ENCODE data around the gene TSPAN3. TPM values are rescaled to one million over a fixed set of nuclear protein-coding genes. Genes with fewer than 3 reads are reported as not detected.

TSPAN3 gene
- total RNA-seq, 1 donor from 2014 or later: 223 TPM

GRCh38 chr15:77027111-77027696 is 43.7 kb downstream of the TSPAN3 start:
- no peak for DNase-seq (ENCODE audit: low read depth)
- Histone ChIP-seq H3K9me3 (ENCODE audit: insufficient read depth, low read depth, low read length) (no peaks in the 10 kb centered on the region), H3K79me2 (ENCODE audit: insufficient read depth, low read length) (no peaks in the 10 kb centered on the region), H3K27me3 (ENCODE audit: insufficient read depth, low read length) (no peaks in the 10 kb centered on the region), H4K20me1 (ENCODE audit: insufficient read depth, low read length) (no peaks in the 10 kb centered on the region), H3K4me1 (ENCODE audit: insufficient read depth, low read length) (peaks cover 7% of the 10 kb centered on the region), H2AFZ (ENCODE audit: low read depth, low read length) (no peak overlapping the region), H3K4me2 (ENCODE audit: low read length) (no peak overlapping the region), H3K4me3 (ENCODE audit: insufficient read depth, low read depth, low read length) (no peak overlapping the region), H3K9ac (ENCODE audit: low read length) (no peak overlapping the region), H3K36me3 (ENCODE audit: insufficient read depth, low read length) (no peaks in the 10 kb centered on the region), H3K27ac (ENCODE audit: low read depth, low read length) (no peak overlapping the region)
- Mint-ChIP-seq H3K27ac (ENCODE audit: unreplicated experiment) (no peak overlapping the region), H3K36me3 (ENCODE audit: low read depth, unreplicated experiment) (no peaks in the 10 kb centered on the region), H3K4me1 (ENCODE audit: low read depth, unreplicated experiment) (peaks cover 2% of the 10 kb centered on the region), H3K27me3 (ENCODE audit: low read depth, unreplicated experiment) (peaks cover 21% of the 10 kb centered on the region), H3K4me3 (ENCODE audit: unreplicated experiment) (peak overlapping the region; percentile 54), H3K9me3 (ENCODE audit: unreplicated experiment) (no peaks in the 10 kb centered on the region)
- no peak for TF ChIP-seq EZH2 (IDR thresholded peaks at IDR 0.05; ENCODE audit: insufficient read depth, low read length)
- no peak for TF ChIP-seq CTCF (IDR thresholded peaks at IDR 0.05; ENCODE audit: insufficient read depth, low read depth, low read length)
- no peak for FAIRE-seq

- TF ChIP-seq EZH2 (IDR thresholded peaks at IDR 0.05; ENCODE audit: insufficient read depth, low read length) (no peak), CTCF (IDR thresholded peaks at IDR 0.05; ENCODE audit: insufficient read depth, low read depth, low read length) (no peak)
- Histone ChIP-seq H3K27ac (ENCODE audit: low read depth, low read length) (no peak overlapping the region), H3K27me3 (ENCODE audit: insufficient read depth, low read length) (no peaks in the 10 kb centered on the region), H3K79me2 (ENCODE audit: insufficient read depth, low read length) (no peaks in the 10 kb centered on the region), H4K20me1 (ENCODE audit: insufficient read depth, low read length) (no peaks in the 10 kb centered on the region), H3K4me3 (ENCODE audit: insufficient read depth, low read depth, low read length) (no peak overlapping the region), H3K4me2 (ENCODE audit: low read length) (no peak overlapping the region), H3K9ac (ENCODE audit: low read length) (no peak overlapping the region), H2AFZ (ENCODE audit: low read depth, low read length) (no peak overlapping the region), H3K36me3 (ENCODE audit: insufficient read depth, low read length) (no peaks in the 10 kb centered on the region), H3K9me3 (ENCODE audit: insufficient read depth, low read depth, low read length) (no peaks in the 10 kb centered on the region), H3K4me1 (ENCODE audit: insufficient read depth, low read length) (peaks cover 13% of the 10 kb centered on the region)
- H3K27ac Mint-ChIP-seq (ENCODE audit: unreplicated experiment): no peak overlapping the region
- no peaks in the 10 kb centered on the region for H3K36me3 Mint-ChIP-seq (ENCODE audit: low read depth, unreplicated experiment)
- DNase-seq (ENCODE audit: low read depth): no peak
- H3K4me1 Mint-ChIP-seq (ENCODE audit: low read depth, unreplicated experiment): peaks cover 8% of the 10 kb centered on the region
- H3K27me3 Mint-ChIP-seq (ENCODE audit: low read depth, unreplicated experiment): peaks cover 21% of the 10 kb centered on the region
- peak overlapping the region; percentile 54 for H3K4me3 Mint-ChIP-seq (ENCODE audit: unreplicated experiment)
- FAIRE-seq: no peak
- H3K9me3 Mint-ChIP-seq (ENCODE audit: unreplicated experiment): no peaks in the 10 kb centered on the region
Observed at GRCh38 chr15:77026501-77027110, 44.3 kb downstream of the TSPAN3 start.

- FAIRE-seq (no peak), DNase-seq (ENCODE audit: low read depth) (no peak)
- Histone ChIP-seq H3K36me3 (ENCODE audit: insufficient read depth, low read length) (no peaks in the 10 kb centered on the region), H2AFZ (ENCODE audit: low read depth, low read length) (no peak overlapping the region), H3K4me2 (ENCODE audit: low read length) (no peak overlapping the region), H3K9me3 (ENCODE audit: insufficient read depth, low read depth, low read length) (no peaks in the 10 kb centered on the region), H3K9ac (ENCODE audit: low read length) (no peak overlapping the region), H3K27ac (ENCODE audit: low read depth, low read length) (no peak overlapping the region), H3K4me3 (ENCODE audit: insufficient read depth, low read depth, low read length) (no peak overlapping the region), H3K27me3 (ENCODE audit: insufficient read depth, low read length) (no peaks in the 10 kb centered on the region), H4K20me1 (ENCODE audit: insufficient read depth, low read length) (no peaks in the 10 kb centered on the region), H3K4me1 (ENCODE audit: insufficient read depth, low read length) (peaks cover 16% of the 10 kb centered on the region), H3K79me2 (ENCODE audit: insufficient read depth, low read length) (no peaks in the 10 kb centered on the region)
- no peaks in the 10 kb centered on the region for H3K36me3 Mint-ChIP-seq (ENCODE audit: low read depth, unreplicated experiment)
- TF ChIP-seq EZH2 (IDR thresholded peaks at IDR 0.05; ENCODE audit: insufficient read depth, low read length) (no peak), CTCF (IDR thresholded peaks at IDR 0.05; ENCODE audit: insufficient read depth, low read depth, low read length) (no peak)
- H3K27me3 Mint-ChIP-seq (ENCODE audit: low read depth, unreplicated experiment): peaks cover 21% of the 10 kb centered on the region
- H3K9me3 Mint-ChIP-seq (ENCODE audit: unreplicated experiment): no peaks in the 10 kb centered on the region
- no peak overlapping the region for H3K27ac Mint-ChIP-seq (ENCODE audit: unreplicated experiment)
- H3K4me3 Mint-ChIP-seq (ENCODE audit: unreplicated experiment): no peak overlapping the region
- H3K4me1 Mint-ChIP-seq (ENCODE audit: low read depth, unreplicated experiment): peaks cover 8% of the 10 kb centered on the region
Observed at GRCh38 chr15:77025941-77026411, 44.9 kb downstream of the TSPAN3 start.

Measured in astrocyte (in vitro differentiated cells and primary cell).